Measurements from ENCODE around the gene ATP6V1F. TPM values are rescaled to one million over a fixed set of nuclear protein-coding genes. Genes with fewer than 3 reads are reported as not detected.

The ATP6V1F gene
- total and polyA plus RNA-seq, 10 donors, result 78.3 to 285 (median 91.5) TPM

GRCh38 chr7:128891110-128891941 lies 28.7 kb downstream of the ATP6V1F start:
- no peak for TF ChIP-seq CTCF (IDR thresholded peaks at IDR 0.05 in 8 of 11, conservative IDR thresholded peaks at IDR 0.05 in 3 of 11)
- TF ChIP-seq POLR2AphosphoS5 (IDR thresholded peaks at IDR 0.05), result no peak
- TF ChIP-seq POLR2A (IDR thresholded peaks at IDR 0.05), result no peak
- DNase-seq, result peak; percentile 74
- Histone ChIP-seq H3K27ac (no peak overlapping the region), H3K9me3 (no peaks in the 10 kb centered on the region), H3K4me3 (peak overlapping the region in 7 of 8 donors; percentile 13 to 67 (median 32)), H3K27me3 (replicated peaks in 1 of 7) (peaks cover 0 to 47% (median 13%) of the 10 kb centered on the region in 7 donors), H3K36me3 (no peaks in the 10 kb centered on the region), H3K4me1 (peaks cover 0 to 14% (median 7%) of the 10 kb centered on the region in 6 donors)
- intact Hi-C loops (cut with DNase I; ENCODE audit: low total_unique reads), result no loop called here
- 33 to 62% (median 39%) methylated on average over 11 to 41 of the region's 41 CpGs for WGBS, 5 donors

GRCh38 chr7:128891942-128892269 lies 29.2 kb downstream of the ATP6V1F start:
- H3K4me3 ChIP-seq, result no peak overlapping the region
- intact Hi-C loops (cut with DNase I; ENCODE audit: low total_unique reads), result no loop called here
- H3K27ac ChIP-seq, result no peak overlapping the region
- H3K36me3 ChIP-seq, result no peaks in the 10 kb centered on the region
- WGBS, 5 donors, result 77 to 85% (median 80%) methylated on average over 11 of the region's 11 CpGs
- peaks cover 0 to 41% (median 13%) of the 10 kb centered on the region in 7 donors for H3K27me3 ChIP-seq (replicated peaks in 1 of 7)
- H3K9me3 ChIP-seq, result no peaks in the 10 kb centered on the region
- DNase-seq, result peak; percentile 55
- peaks cover 0 to 14% (median 7%) of the 10 kb centered on the region in 6 donors for H3K4me1 ChIP-seq
- no peak for TF ChIP-seq POLR2A (IDR thresholded peaks at IDR 0.05)
- no peak for TF ChIP-seq CTCF (IDR thresholded peaks at IDR 0.05 in 8 of 11, conservative IDR thresholded peaks at IDR 0.05 in 3 of 11)
- TF ChIP-seq POLR2AphosphoS5 (IDR thresholded peaks at IDR 0.05), result no peak

- TF ChIP-seq POLR2AphosphoS5 (IDR thresholded peaks at IDR 0.05), result no peak
- no peak for TF ChIP-seq CTCF (IDR thresholded peaks at IDR 0.05 in 8 of 11, conservative IDR thresholded peaks at IDR 0.05 in 3 of 11)
- no peak for TF ChIP-seq POLR2A (IDR thresholded peaks at IDR 0.05)
- intact Hi-C loops (cut with DNase I; ENCODE audit: low total_unique reads), result no loop called here
- H3K9me3 ChIP-seq, result no peaks in the 10 kb centered on the region
- H3K4me1 ChIP-seq, result peaks cover 0 to 14% (median 7%) of the 10 kb centered on the region in 6 donors
- no peaks in the 10 kb centered on the region for H3K36me3 ChIP-seq
- no peak overlapping the region for H3K27ac ChIP-seq
- 89 to 93% (median 91%) methylated on average over 11 to 13 of the region's 13 CpGs for WGBS, 5 donors
- H3K27me3 ChIP-seq (replicated peaks in 1 of 7), result peaks cover 0 to 40% (median 13%) of the 10 kb centered on the region in 7 donors
- peak; percentile 61 for DNase-seq
- no peak overlapping the region for H3K4me3 ChIP-seq
Observed at GRCh38 chr7:128892521-128893250, 30.0 kb downstream of the ATP6V1F start.

Measured in spleen (tissue), 11 donors.